Thoracic aorta (tissue), 2 donors: ENCODE measurements around the gene BLID. TPM values are rescaled to one million over a fixed set of nuclear protein-coding genes. Genes with fewer than 3 reads are reported as not detected.

Source experiments
- ATAC-seq: fragments of 150-250 bp; one replicate; pipeline ENCODE4 v1.8.0; 2017; ENCODE audit warnings: low read depth; ENCODE audit not compliant: insufficient number of reproducible peaks, low FRiP score
- DNase-seq: peaks from one replicate; pipeline ENCODE4 v3.0.0-alpha.2; 2020; ENCODE audit warnings: low spot score
- H3K27ac ChIP-seq, 2 donors: fragments of 200-600 bp; sonication (generic); 1 replicate in 1 of 2; 2 replicates in 1 of 2; pipeline ENCODE4 v1.5.1; 2016; ENCODE audit warnings: mild to moderate bottlenecking in 2 of 2, moderate library complexity in 2 of 2
- H3K27me3 ChIP-seq: fragments of 200-600 bp; sonication (generic); replicated peaks from 2 replicates; pipeline ENCODE4 v1.6.0; 2016; ENCODE audit warnings: mild to moderate bottlenecking; ENCODE audit not compliant: insufficient read depth
- H3K36me3 ChIP-seq: fragments of 200-600 bp; sonication (generic); one replicate; pipeline ENCODE4 v1.5.1; 2016
- H3K4me1 ChIP-seq, 2 donors: fragments of 200-600 bp; sonication (generic); 1 replicate in 1 of 2; 2 replicates in 1 of 2; pipeline versions ENCODE4 v1.5.1 to v1.6.0; 2016; ENCODE audit warnings: low read depth in 2 of 2, mild to moderate bottlenecking in 1 of 2; ENCODE audit not compliant: control insufficient read depth in 1 of 2
- H3K4me3 ChIP-seq: fragments of 200-600 bp; sonication (generic); 2 replicates; pipeline ENCODE4 v1.5.1; 2016; ENCODE audit warnings: mild to moderate bottlenecking
- H3K9me3 ChIP-seq: fragments of 200-600 bp; sonication (generic); 2 replicates; pipeline ENCODE4 v1.5.1; 2016
- CTCF ChIP-seq: fragments of 200-600 bp; sonication (generic); IDR thresholded peaks from one replicate; pipeline ENCODE4 v1.5.1; 2019; ENCODE audit warnings: antibody characterized with exemption
- total RNA-seq, 2 donors: library from RNA; depleted of rRNA; stranded (reverse); fragments of >200 nt; gene quantifications; one replicate each; pipeline versions ENCODE4 v1.1.0 to v1.2.3, GENCODE V29; 2016

Gene BLID
- total RNA-seq, 2 donors from 2014 or later = 24.6 to 53.4 TPM

GRCh38 chr11:122109932-122110331 is 6.1 kb downstream of the BLID start:
- no peak for ATAC-seq
- peaks cover 17 to 65% of the 10 kb centered on the region in 2 donors for H3K4me1 ChIP-seq
- H3K9me3 ChIP-seq = no peaks in the 10 kb centered on the region
- TF ChIP-seq CTCF = no peak
- H3K36me3 ChIP-seq = no peaks in the 10 kb centered on the region
- DNase-seq = no peak
- H3K27ac ChIP-seq = no peak overlapping the region
- H3K4me3 ChIP-seq = no peak overlapping the region
- H3K27me3 ChIP-seq = no peaks in the 10 kb centered on the region

GRCh38 chr11:122108828-122109227 is 7.2 kb downstream of the BLID start:
- peaks cover 25 to 66% of the 10 kb centered on the region in 2 donors for H3K4me1 ChIP-seq
- no peaks in the 10 kb centered on the region for H3K27me3 ChIP-seq
- peak overlapping the region; percentile 25 to 67 for H3K27ac ChIP-seq
- H3K4me3 ChIP-seq = no peak overlapping the region
- no peaks in the 10 kb centered on the region for H3K9me3 ChIP-seq
- ATAC-seq (no peak), DNase-seq (no peak)
- TF ChIP-seq CTCF = no peak
- no peaks in the 10 kb centered on the region for H3K36me3 ChIP-seq

- H3K9me3 ChIP-seq = no peaks in the 10 kb centered on the region
- DNase-seq = no peak
- ATAC-seq = no peak
- H3K4me1 ChIP-seq = peaks cover 25 to 71% of the 10 kb centered on the region in 2 donors
- peak overlapping the region; percentile 25 to 67 for H3K27ac ChIP-seq
- no peaks in the 10 kb centered on the region for H3K36me3 ChIP-seq
- H3K4me3 ChIP-seq = no peak overlapping the region
- H3K27me3 ChIP-seq = no peaks in the 10 kb centered on the region
- no peak for TF ChIP-seq CTCF
These were observed 7.7 kb downstream of the BLID start for GRCh38 chr11:122108192-122108799.

GRCh38 chr11:122107566-122107965 is 8.4 kb downstream of the BLID start:
- Histone ChIP-seq H3K27me3 (no peaks in the 10 kb centered on the region), H3K36me3 (no peaks in the 10 kb centered on the region), H3K27ac (peak overlapping the region; percentile 25 to 67), H3K4me3 (no peak overlapping the region), H3K4me1 (peaks cover 31 to 79% of the 10 kb centered on the region in 2 donors), H3K9me3 (no peaks in the 10 kb centered on the region)
- no peak for TF ChIP-seq CTCF
- DNase-seq (no peak), ATAC-seq (no peak)

GRCh38 chr11:122107045-122107444 is 9.0 kb downstream of the BLID start:
- no peak for ATAC-seq
- H3K4me1 ChIP-seq = peaks cover 33 to 84% of the 10 kb centered on the region in 2 donors

More at GRCh38 chr11:122107045-122107444, 9.0 kb downstream of the BLID start:
- H3K4me3 ChIP-seq = no peak overlapping the region
- H3K9me3 ChIP-seq = no peaks in the 10 kb centered on the region
- peak overlapping the region; percentile 67 to 71 for H3K27ac ChIP-seq
- no peaks in the 10 kb centered on the region for H3K36me3 ChIP-seq
- no peaks in the 10 kb centered on the region for H3K27me3 ChIP-seq
- no peak for DNase-seq
- no peak for TF ChIP-seq CTCF
